GM19025 (cell line): ENCODE data around the gene PGAP6.
"Not testable (repeated sequence)": the region's sequence is repeated elsewhere in the genome, so short reads cannot be mapped to it uniquely, and the experiment has no call there.

Source experiments
- ATAC-seq: cut with Tn5 transposase; IDR thresholded peaks from one replicate; pipeline ENCODE4 v1.9.1; 2021; ENCODE audit warnings: mild to moderate bottlenecking, low read depth, moderate library complexity; ENCODE audit not compliant: unreplicated experiment

Gene PGAP6

GRCh38 chr16:379961-380761 is 1.6 kb downstream of the PGAP6 start:
- ATAC-seq = no peak

DNA sequence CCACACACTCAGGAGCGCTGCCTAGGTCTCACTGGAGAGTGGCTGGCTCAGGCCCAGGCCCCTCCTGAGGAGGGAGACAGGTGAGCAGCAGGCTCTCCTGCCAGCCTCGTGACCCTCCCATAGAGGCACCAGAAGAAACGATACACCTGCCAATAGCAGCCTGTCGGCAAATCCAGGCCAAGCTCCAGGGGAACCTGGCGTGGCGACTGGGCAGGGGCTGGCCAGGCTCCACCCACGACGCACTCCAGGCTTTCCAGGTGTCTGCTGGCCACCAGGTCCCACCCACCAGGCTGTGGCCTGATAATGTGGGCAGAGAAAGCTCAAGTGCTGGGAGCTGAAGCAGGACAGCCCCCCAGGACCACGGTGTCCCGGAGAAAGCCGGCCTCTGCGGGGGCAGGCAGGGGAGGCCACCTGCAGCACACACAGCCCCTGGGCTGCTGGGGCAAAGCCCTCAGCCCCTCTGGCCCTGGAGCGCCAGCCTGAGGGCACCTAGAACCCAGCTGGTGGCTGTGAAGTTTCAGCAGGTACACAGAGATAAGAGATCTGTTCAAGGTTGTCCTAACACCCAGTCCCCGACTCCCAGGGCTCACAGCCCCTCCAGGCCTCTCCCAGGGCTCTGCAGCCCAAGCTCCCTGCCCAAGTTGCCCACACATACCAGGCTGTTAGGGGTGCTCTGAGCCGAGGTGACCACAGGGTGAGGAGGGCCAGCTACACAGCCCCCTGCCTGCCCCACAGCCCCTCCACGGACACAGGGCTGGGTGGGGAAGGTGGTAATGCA is 2.4 kb downstream of the PGAP6 start:
- no peak for ATAC-seq

DNA sequence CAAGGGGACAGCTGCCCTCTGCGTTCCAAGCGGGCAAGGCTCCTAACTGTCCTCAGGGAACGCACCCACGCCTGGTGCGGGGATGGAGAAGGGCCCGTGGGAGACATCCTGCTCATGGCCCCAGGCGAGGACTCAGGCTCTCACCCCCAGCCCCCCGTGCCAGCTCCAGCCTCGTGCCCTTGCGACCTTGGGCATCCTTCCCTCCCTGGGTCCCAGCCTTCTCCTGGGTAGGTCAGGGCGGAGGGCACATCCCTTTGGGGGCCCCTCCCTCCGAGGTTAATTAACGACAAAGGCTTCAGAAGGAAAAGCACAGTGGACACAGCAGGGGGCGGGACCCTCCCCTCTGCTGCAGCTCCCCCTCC is 3.0 kb downstream of the PGAP6 start:
- ATAC-seq = no peak

GRCh38 chr16:378113-378820 is 3.5 kb downstream of the PGAP6 start:
- not testable (repeated sequence) for ATAC-seq

DNA sequence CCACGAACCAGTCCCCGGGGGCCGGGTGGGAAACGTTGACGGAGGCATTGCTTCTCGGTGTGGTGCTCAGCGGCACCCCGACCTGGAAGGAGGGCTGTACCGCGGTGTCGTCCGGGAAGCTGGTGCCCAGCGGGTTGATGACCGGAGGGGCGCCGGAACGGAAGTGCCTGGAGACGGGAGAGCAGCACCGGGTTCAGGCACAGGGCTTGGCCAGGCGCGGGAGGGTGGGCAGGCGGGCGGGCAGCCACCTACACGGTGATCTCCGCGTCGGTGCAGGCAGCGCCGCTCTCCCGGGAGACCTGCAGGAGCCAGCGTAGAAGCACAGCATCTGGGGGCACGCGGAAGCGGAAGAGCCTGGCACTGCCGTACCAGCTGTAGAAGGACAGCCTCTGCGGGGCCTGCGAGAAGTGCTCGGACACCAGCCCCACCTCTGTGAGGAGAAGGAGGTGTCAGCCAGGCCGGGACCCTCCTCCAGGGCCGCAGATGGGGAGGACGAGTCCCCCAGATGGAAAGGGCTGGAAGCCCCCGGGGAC is 4.3 kb downstream of the PGAP6 start:
- no peak for ATAC-seq

DNA sequence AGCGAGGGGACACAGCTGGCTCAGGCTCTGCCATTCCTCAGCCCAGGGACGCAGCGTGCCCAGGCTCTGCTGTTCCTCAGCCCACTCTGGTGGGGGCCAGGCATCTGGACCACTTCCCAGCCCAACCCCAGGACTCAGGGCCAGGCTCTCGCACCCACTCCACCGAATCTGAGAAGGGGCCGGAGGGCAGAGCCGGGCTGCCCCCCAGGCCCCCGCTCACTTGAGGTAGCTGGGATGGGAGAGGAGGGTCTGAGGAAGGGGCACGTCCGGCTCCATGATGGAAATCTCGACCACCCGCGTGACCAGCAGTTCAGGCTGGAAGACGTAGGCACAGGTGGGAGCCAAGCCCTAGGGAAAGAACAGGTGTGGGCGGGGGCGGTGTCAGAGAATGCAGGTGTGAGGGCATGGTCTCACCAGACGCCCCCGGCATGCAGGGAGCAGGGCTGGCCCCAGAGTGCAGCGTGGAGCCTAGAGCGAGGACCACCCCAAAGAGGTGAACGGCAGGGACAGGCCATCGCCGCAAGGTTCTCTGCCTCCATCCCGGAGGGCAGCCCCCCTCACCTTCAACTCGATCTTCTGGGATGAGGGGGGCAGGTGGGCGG is 4.9 kb downstream of the PGAP6 start:
- no peak for ATAC-seq

- no peak for ATAC-seq
These were observed 5.6 kb downstream of the PGAP6 start for GRCh38 chr16:375927-376816.

- no peak for ATAC-seq
These were observed 6.6 kb downstream of the PGAP6 start for GRCh38 chr16:375212-375611.

GRCh38 chr16:374616-374926 is 7.2 kb downstream of the PGAP6 start:
- no peak for ATAC-seq

DNA sequence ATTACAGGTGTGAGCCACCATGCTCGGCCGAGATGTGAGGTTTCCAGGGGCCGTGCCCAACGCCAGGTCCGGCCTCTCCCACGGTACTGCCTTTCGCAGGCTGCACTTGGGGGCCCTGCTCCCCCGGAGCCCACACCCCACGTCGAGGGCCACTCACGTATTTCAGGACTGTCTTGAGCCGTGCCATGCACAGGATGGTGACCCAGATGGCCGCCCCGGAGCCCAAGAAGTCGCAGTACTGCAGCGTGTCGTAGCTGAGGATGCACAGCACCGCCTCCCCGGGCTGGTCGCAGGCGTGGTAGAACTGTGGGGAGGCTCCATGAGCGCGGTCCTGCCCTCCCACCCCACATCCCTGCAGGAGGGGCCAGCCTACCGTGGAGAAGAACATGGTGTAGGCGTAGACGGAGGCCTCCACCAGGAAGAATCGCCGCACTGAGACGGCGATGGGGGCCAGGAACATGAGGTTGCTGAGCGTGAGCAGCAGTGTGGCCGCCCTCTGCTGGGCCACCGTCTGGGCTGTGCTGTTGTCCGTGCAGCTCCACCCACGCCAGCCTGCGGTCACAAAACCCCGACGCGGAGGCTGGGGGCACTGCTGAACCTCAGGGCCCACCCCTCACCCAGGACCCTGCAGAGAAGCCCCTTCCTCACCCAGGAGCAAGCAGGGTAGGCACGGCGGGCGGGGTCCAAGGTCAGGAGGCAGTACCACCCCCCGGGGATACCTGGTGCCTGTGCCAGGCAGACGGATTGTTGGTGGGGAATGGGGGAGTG is 7.7 kb downstream of the PGAP6 start:
- no peak for ATAC-seq

DNA sequence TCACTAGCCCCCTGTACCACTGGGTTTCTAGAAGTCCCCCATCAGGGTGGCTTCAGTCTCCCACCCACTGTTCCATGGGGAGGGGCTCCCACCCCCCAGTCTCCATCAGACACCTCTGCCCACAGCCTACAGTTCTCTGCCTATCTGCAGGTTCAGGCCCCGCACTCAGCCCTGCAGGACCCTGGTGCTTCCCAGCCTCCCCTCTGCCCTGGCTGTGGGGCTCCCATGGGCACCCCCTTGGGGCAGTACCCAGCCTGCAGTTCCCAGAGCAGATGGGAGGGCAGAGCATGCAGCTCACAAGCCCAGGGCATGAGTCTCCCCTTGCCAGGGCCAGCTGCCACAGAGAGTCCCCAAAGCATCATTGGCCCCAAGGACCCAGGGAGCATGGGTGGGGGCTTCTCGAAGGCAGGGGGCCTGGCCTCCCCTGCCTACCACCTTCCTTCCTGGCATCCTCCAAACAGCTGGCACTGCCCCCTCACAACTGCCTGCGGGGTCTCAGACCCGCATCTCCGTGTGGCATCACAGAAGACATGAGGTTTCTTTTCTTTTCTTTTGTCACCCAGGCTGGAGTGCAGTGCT is 8.7 kb downstream of the PGAP6 start:
- no peak for ATAC-seq

- no peak for ATAC-seq
These were observed 9.3 kb downstream of the PGAP6 start for GRCh38 chr16:372302-372983.

GRCh38 chr16:371515-372301 is 10.1 kb downstream of the PGAP6 start:
- no peak for ATAC-seq

DNA sequence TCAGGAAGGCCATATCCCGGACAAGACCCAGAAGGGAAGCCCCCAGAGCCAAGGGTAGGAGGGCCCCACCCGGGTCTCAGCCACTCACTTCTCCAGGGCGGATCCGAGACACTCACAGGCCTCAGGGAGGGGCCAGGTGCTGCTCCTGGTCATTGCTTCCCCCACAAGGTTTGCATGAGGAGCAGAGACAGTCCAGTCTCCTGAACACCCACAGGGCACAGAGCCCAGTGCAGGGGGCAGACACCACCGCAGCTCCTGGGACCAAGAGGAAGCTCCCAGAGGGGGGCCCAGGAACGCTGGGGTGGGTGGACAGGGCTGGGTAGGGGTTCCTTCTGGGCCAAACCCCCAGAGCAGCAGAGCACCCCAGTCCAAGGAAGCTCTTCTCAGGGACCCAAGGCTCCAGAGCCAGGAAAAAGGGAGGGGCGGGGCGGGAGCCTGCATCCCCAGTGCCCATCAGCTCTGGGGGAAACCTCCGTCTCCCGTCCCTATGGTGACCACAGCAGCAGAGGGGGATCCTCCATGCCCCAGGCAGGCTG is 10.7 kb downstream of the PGAP6 start:
- ATAC-seq = no peak

DNA sequence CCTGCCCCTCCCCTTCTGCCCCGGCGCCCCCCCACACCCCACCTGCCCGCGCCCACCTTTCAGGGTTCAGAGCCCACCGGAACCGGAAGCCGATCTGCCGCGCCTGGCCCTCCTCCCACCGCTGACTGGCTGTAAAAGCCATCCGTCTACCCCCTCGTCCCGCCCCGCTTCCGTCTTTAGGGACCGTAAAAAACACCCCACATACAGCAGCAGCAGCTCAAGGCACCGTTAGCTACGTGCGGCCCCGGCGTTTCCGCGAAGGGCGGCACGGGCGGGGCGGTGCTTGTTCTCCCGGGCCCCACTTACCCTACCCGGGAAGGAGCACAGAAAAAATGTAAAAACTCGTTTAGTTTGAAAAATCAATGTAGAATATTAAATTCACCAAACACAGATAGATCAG is 11.3 kb downstream of the PGAP6 start, which contains the start of gene MRPL28:
Gene MRPL28 (minus strand): TSS at position 96 of the 400 bp plus-strand sequence. CDS start 320 bp downstream, outside the sequence.
- ATAC-seq = peak; percentile 92

- no peak for ATAC-seq
These were observed 11.8 kb downstream of the PGAP6 start for GRCh38 chr16:369866-370436.
